Testis (tissue), 3 donors: Measurements from ENCODE around the gene GINS2. TPM values are rescaled to one million over a fixed set of nuclear protein-coding genes. Genes with fewer than 3 reads are reported as not detected.

Source experiments
- DNase-seq: peaks from one replicate; pipeline ENCODE4 v3.0.0-alpha.2; 2019
- H3K27ac ChIP-seq, 2 donors: fragments of 200-600 bp; sonication (generic); one replicate each; pipeline ENCODE4 v1.5.1; 2019
- H3K27me3 ChIP-seq: fragments of 200-600 bp; sonication (generic); one replicate; pipeline ENCODE4 v1.5.1; 2019
- H3K36me3 ChIP-seq: fragments of 200-600 bp; sonication (generic); one replicate; pipeline ENCODE4 v1.5.1; 2017; ENCODE audit warnings: low read depth; ENCODE audit errors: missing control alignments
- H3K4me1 ChIP-seq: fragments of 200-600 bp; sonication (generic); one replicate; pipeline ENCODE4 v1.5.1; 2019
- H3K4me3 ChIP-seq, 2 donors: fragments of 200-600 bp; sonication (generic); one replicate each; pipeline ENCODE4 v1.5.1; 2017 to 2019
- H3K9me3 ChIP-seq: fragments of 200-600 bp; sonication (generic); one replicate; pipeline ENCODE4 v1.5.1; 2017
- CTCF ChIP-seq, 3 experiments: fragments of 450-650 bp in 2 of 3; fragments of 200-600 bp in 1 of 3; sonication (generic) in 1 of 3; IDR thresholded peaks; one replicate each; pipeline ENCODE4 v1.5.1; 2016 to 2019; ENCODE audit warnings: antibody characterized with exemption in 3 of 3, mild to moderate bottlenecking in 2 of 3, moderate library complexity in 1 of 3
- POLR2A ChIP-seq: fragments of 450-650 bp; IDR thresholded peaks from one replicate; pipeline ENCODE4 v1.6.1; 2017; ENCODE audit warnings: antibody characterized with exemption, mild to moderate bottlenecking, moderate library complexity
- WGBS, 2 donors: methylation state at CpG; one replicate each; pipeline ENCODE4 v1.1.5; 2018; 5-methylcytosine and 5-hydroxymethylcytosine counted together
- intact Hi-C: fragments of 100-400 bp; cut with DNase I; formaldehyde crosslinking; loops from one replicate; pipeline ENCODE4 v1.15.1; 2023; ENCODE audit warnings: low total_unique reads
- polyA plus RNA-seq: library from polyadenylated mRNA; stranded (reverse); fragments of 350-450 nt; fragmentation: Illumina TruSeq; extraction: RNeasy Lipid Tissue Mini Kit (QIAGEN cat#74804); gene quantifications from one replicate; pipeline ENCODE4 v1.2.3, GENCODE V29; 2014; ENCODE audit warnings: low read depth, low replicate concordance; ENCODE audit not compliant: insufficient read depth
- total RNA-seq, 2 donors: library from RNA; depleted of rRNA; stranded (reverse); fragments of >200 nt; gene quantifications; one replicate each; pipeline ENCODE4 v1.2.3, GENCODE V29; 2016

Gene GINS2
- total and polyA plus RNA-seq, 3 donors from 2014 or later, result 8.9 to 13.8 (median 11.8) TPM

DNA sequence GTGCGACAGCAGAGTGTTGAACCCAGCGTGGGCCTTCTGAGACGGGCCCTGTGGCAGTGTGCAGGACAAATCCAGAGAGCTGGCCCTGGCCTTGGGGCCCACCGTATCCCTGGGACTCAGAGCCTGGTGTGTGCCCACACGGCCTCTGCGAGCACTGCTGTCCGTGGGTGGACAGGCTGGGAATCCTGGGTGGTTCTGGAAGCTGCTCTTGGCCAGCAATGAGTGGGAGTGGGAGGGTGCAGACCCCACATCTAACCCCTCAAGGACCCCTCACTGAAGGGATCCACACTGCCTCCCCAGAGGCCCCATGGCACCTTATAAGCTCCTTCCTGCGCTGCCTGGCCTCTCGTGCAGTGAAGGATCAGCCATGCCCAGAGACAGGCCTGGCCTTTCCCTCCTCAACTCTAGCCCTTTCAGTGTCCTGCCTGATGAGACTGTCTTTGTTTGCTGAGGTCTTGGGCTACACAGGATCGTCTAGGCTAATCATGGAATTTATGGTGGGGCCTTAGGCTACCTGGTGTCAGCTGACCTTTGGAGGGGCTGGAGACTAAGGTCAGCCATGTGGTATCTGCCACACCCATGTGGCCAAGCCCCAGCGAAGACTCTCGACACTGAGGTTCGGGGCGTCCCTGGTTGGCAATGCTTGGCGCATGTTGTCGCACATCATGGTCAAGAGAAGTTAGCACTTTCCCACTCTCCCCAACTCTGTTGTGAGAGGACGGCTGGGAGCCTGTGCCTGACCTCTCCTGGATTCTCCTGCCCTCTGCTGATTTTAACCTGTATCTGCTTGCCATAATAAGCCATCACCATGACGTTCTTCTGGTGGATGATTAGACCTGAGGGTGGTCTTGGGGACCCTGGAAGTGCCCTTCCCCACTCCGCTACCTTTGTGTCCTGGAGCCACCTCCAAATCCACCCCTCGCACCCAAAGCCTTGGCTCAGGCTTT, 16.4 kb upstream of the GINS2 start:
- Histone ChIP-seq H3K36me3 (no peaks in the 10 kb centered on the region), H3K27ac (no peak overlapping the region), H3K4me3 (no peak overlapping the region), H3K9me3 (no peaks in the 10 kb centered on the region), H3K4me1 (no peaks in the 10 kb centered on the region), H3K27me3 (no peaks in the 10 kb centered on the region)
- TF ChIP-seq CTCF (IDR thresholded peaks at IDR 0.05) (no peak), POLR2A (no peak)
- intact Hi-C loops, result no loop called here
- WGBS, 2 donors, result 89 to 93% methylated on average over 13 to 20 of the region's 20 CpGs
- DNase-seq, result no peak

DNA sequence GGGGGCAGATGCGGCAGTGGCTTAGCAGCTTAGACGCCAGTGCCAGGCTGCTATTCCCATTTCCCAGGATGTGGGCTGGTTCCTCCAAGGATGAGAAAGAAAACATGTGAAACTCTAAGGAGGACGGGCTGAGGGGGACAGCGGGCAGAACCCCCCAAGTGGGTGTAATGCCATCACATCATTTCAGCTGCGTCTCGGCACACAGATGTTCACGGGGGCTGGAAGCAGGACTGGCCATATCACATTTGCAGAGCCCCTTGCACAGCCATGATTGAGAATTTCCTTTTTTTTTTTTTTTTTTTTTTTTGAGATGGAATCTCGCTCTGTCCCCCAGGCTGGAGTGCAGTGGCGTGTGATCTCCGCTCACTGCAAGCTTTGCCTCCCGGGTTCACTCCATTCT, 15.3 kb upstream of the GINS2 start:
- no peaks in the 10 kb centered on the region for H3K4me1 ChIP-seq
- no peak for DNase-seq
- H3K27me3 ChIP-seq, result no peaks in the 10 kb centered on the region
- no peak overlapping the region for H3K27ac ChIP-seq
- intact Hi-C loops, result no loop called here
- TF ChIP-seq POLR2A (no peak), CTCF (IDR thresholded peaks at IDR 0.05) (no peak)
- no peak overlapping the region for H3K4me3 ChIP-seq
- no peaks in the 10 kb centered on the region for H3K9me3 ChIP-seq
- H3K36me3 ChIP-seq, result no peaks in the 10 kb centered on the region
- 87 to 94% methylated on average over 10 to 11 of the region's 11 CpGs for WGBS, 2 donors

DNA sequence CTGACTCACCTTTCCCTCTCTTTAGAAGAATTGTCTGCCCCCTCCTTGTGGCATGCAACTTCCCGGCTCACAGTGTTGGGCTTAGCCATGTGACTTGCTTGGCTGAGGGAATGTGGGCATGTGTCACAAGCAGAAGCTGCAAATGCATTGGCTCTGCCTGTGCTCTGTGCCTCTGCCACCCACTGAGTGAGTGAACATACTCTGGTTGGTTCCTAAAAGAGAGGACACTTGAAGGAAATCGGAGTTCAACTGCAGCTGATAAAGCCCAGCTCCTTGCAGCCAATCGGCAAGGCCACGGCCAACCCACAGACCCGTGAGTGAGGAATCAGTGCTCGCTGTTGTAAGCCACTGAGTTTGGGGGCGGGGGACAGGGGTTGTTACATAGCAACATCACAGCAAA, 10.9 kb upstream of the GINS2 start:
- no peak for TF ChIP-seq POLR2A
- TF ChIP-seq CTCF (IDR thresholded peaks at IDR 0.05), result no peak
- H3K36me3 ChIP-seq, result no peaks in the 10 kb centered on the region
- no peak for DNase-seq
- H3K9me3 ChIP-seq, result no peaks in the 10 kb centered on the region
- no peak overlapping the region for H3K4me3 ChIP-seq
- intact Hi-C loops, result no loop called here
- no peaks in the 10 kb centered on the region for H3K4me1 ChIP-seq
- H3K27ac ChIP-seq, result no peak overlapping the region
- no peaks in the 10 kb centered on the region for H3K27me3 ChIP-seq
- WGBS, 2 donors, result 65 to 68% methylated on average over 7 of the region's 7 CpGs

DNA sequence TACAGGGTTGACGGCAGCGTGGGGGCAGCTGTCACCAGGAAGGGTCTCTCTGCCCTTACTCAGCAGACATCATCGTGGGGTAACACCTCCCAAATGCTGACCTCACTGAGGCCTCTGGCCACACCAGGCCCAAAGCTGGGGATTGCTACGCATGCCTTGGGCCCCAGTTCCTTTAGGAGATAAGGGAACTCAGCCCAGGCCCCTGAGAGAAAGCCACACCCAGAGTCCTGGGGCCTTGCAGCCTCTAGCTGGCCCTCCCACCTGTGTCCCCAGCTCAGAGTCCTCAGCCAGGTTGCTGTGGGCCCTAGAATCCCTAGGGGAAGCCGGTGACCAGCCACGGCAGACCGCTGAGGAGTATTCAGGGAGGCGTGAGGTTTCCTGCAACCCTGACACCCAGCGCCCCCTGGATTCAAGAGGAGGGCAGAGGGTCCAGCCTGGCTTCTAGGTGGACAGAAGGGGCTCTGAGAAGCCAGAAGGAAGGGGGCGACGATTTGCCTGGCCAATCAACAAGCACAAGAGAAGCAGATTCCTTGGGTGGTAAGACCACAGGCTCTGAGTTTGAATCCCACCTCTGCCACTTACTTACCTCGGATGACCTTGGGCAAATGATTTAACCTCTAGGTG, 10.3 kb upstream of the GINS2 start:
- Histone ChIP-seq H3K27ac (no peak overlapping the region), H3K4me3 (no peak overlapping the region), H3K4me1 (no peaks in the 10 kb centered on the region), H3K36me3 (no peaks in the 10 kb centered on the region), H3K9me3 (no peaks in the 10 kb centered on the region), H3K27me3 (no peaks in the 10 kb centered on the region)
- no peak for TF ChIP-seq POLR2A
- TF ChIP-seq CTCF (IDR thresholded peaks at IDR 0.05), result no peak
- intact Hi-C loops, result no loop called here
- WGBS, 2 donors, result 67 to 83% methylated on average over 6 to 12 of the region's 12 CpGs
- no peak for DNase-seq
